Stimulated activated CD4-positive, alpha-beta T cell treated with anti-CD3 and anti-CD28 coated beads, Interleukin-4, amount 100 ng/mL, for 1 hour (primary cell): Measurements from ENCODE around the gene ADAM33.

Source experiments
- DNase-seq: peaks from one replicate; pipeline ENCODE4 v3.0.0-alpha.2; 2020

Gene ADAM33

GRCh38 chr20:3686421-3686820, 4.6 kb upstream of the ADAM33 start:
- DNase-seq: no peak

GRCh38 chr20:3685341-3685740, 3.5 kb upstream of the ADAM33 start:
- DNase-seq: no peak

GRCh38 chr20:3681352-3681930, 369 bp downstream of the ADAM33 start:
- no peak for DNase-seq

- no peak for DNase-seq
Observed at GRCh38 chr20:3680701-3681351, 984 bp downstream of the ADAM33 start.

- no peak for DNase-seq
Observed at GRCh38 chr20:3679749-3680700, 1.8 kb downstream of the ADAM33 start.

GRCh38 chr20:3678856-3679720, 2.7 kb downstream of the ADAM33 start:
- DNase-seq: no peak

- no peak for DNase-seq
Observed at GRCh38 chr20:3678198-3678597, 3.6 kb downstream of the ADAM33 start.

- DNase-seq: no peak
Observed at GRCh38 chr20:3677733-3678132, 4.1 kb downstream of the ADAM33 start.

- no peak for DNase-seq
Observed at GRCh38 chr20:3674995-3675900, 6.6 kb downstream of the ADAM33 start.

GRCh38 chr20:3674447-3674846, 7.4 kb downstream of the ADAM33 start:
- no peak for DNase-seq

- no peak for DNase-seq
Observed at GRCh38 chr20:3673221-3674070, 8.4 kb downstream of the ADAM33 start.

GRCh38 chr20:3672547-3673171, 9.2 kb downstream of the ADAM33 start:
- no peak for DNase-seq

GRCh38 chr20:3671986-3672546, 9.7 kb downstream of the ADAM33 start:
- no peak for DNase-seq

- no peak for DNase-seq
Observed at GRCh38 chr20:3670945-3671344, 10.9 kb downstream of the ADAM33 start.

- DNase-seq: no peak
Observed at GRCh38 chr20:3670511-3670910, 11.3 kb downstream of the ADAM33 start.

- DNase-seq: no peak
Observed at GRCh38 chr20:3669710-3670367, 12.0 kb downstream of the ADAM33 start.

GRCh38 chr20:3667434-3668037, 14.3 kb downstream of the ADAM33 start:
- no peak for DNase-seq

- no peak for DNase-seq
Observed at GRCh38 chr20:3663858-3664257, 18.0 kb downstream of the ADAM33 start.
